Heart left ventricle (tissue), 16 donors: ENCODE results near the gene GPX4. TPM values are rescaled to one million over a fixed set of nuclear protein-coding genes. Genes with fewer than 3 reads are reported as not detected.

ENCODE experiments used
- ATAC-seq, 4 donors: fragments of 200-7000 bp; cut with Tn5 transposase; one replicate each; pipeline ENCODE4 v1.9.1; 2020 to 2022; ENCODE audit warnings: moderate library complexity in 4 of 4, mild to moderate bottlenecking in 3 of 4, moderate number of reproducible peaks in 1 of 4
- DNase-seq, 5 donors: peaks; one replicate each; pipeline ENCODE4 v3.0.0-alpha.2; 2020
- H3K27ac ChIP-seq, 12 donors: fragments of 200-600 bp; sonication (generic) in 4 of 12; one replicate each; pipeline versions ENCODE4 v1.5.0 to v1.8.0; 2016 to 2022; ENCODE audit warnings: mild to moderate bottlenecking in 2 of 12
- H3K27me3 ChIP-seq, 9 donors: fragments of 200-600 bp; sonication (generic) in 2 of 9; one replicate each; pipeline versions ENCODE4 v1.5.1 to v1.8.0; 2016 to 2022; ENCODE audit warnings: mild to moderate bottlenecking in 3 of 9
- H3K36me3 ChIP-seq, 9 donors: fragments of 200-600 bp; sonication (generic) in 2 of 9; one replicate each; pipeline versions ENCODE4 v1.5.0 to v1.8.0; 2018 to 2022; ENCODE audit warnings: mild to moderate bottlenecking in 2 of 9
- H3K4me1 ChIP-seq, 12 donors: fragments of 200-600 bp; sonication (generic) in 4 of 12; one replicate each; pipeline versions ENCODE4 v1.5.0 to v1.8.0; 2016 to 2022; ENCODE audit warnings: mild to moderate bottlenecking in 3 of 12
- H3K4me3 ChIP-seq, 12 donors: fragments of 200-600 bp; sonication (generic) in 4 of 12; one replicate each; pipeline versions ENCODE4 v1.5.0 to v1.8.0; 2017 to 2022; ENCODE audit warnings: mild to moderate bottlenecking in 9 of 12, moderate library complexity in 4 of 12
- H3K9me3 ChIP-seq, 12 donors: fragments of 200-600 bp; sonication (generic) in 4 of 12; one replicate each; pipeline versions ENCODE4 v1.5.0 to v1.8.0; 2016 to 2022; ENCODE audit warnings: mild to moderate bottlenecking in 1 of 12
- POLR2A ChIP-seq, 2 donors: fragments of 450-650 bp; IDR thresholded peaks; one replicate each; pipeline ENCODE4 v1.6.1; 2017; ENCODE audit warnings: antibody characterized with exemption in 2 of 2, mild to moderate bottlenecking in 2 of 2, moderate library complexity in 2 of 2
- WGBS, 4 donors: extraction: QIAGEN DNeasy Blood & Tissue Kit in 2 of 4; methylation state at CpG; one replicate each; pipeline versions ENCODE4 v1.1.5 to v1.1.7; 2013 to 2018; 5-methylcytosine and 5-hydroxymethylcytosine counted together
- intact Hi-C, 10 donors: fragments of 100-400 bp; cut with DNase I; formaldehyde crosslinking; loops; one replicate each; pipeline versions ENCODE4 v1.11.1 to v1.14.2; 2022
- polyA plus RNA-seq, 2 donors: library from polyadenylated mRNA; stranded (reverse); fragments of 200-250 nt; gene quantifications; one replicate each; pipeline ENCODE4 v1.2.3, GENCODE V29; 2013
- total RNA-seq, 9 donors: library from RNA; depleted of rRNA in 2 of 9; stranded (reverse); fragments of >200 nt in 2 of 9; fragmentation: NEBNext Ultra II Directional in 3 of 9; extraction: Animal tissue kit (Norgen Biotek cat#: 25700) in 3 of 9; gene quantifications; one replicate each; pipeline versions ENCODE4 v1.1.0 to v1.2.4, GENCODE V29; 2016 to 2023
- TF ChIP-seq, protein P1 (sequence below), 12 donors: fragments of 200-600 bp; sonication (generic) in 4 of 12; IDR thresholded peaks; one replicate each; pipeline versions ENCODE4 v1.5.0 to v1.8.0; 2018 to 2022; ENCODE audit warnings: antibody characterized with exemption in 12 of 12, mild to moderate bottlenecking in 5 of 12
- donor health status: ischemic (EF 13 %, LVEDD 7.1; RV severe dilation, severe dysfunction).
- donor health status: healthy with polysubstance abuse.
- donor health status: DM: no; HTN: yes; CAD: no.
- donor health status: DM: no; HTN: no; CAD: no.
- donor health status: ischemic (EF 25% LVEDD 6.9; RV normal size, moderate dysfunction).
- donor health status: ischemic (EF 25% LVEDD 5.7; RV mildly dilated, moderate dysfunction).
- donor health status: healthy.
- donor health status: DM: yes; HTN: yes; CAD: no.
- donor health status: ischemic (EF 35%, LVEDD 5.7; RV mildly dilated, moderate dysfunction).
- donor health status: nonischemic (EF 11% LVEDD 7.7; RV severe dilation, severe dysfunction).
- donor health status: DM: yes; HTN: yes; CAD: no.
- donor health status: PGD.
- donor health status: ischemic (EF 29% LVEDD 5.4; RV normal size, mild dysfunction).
- donor health status: nonischemic (EF 23%, LVEDD 6.1; RV moderate dilation, normal function).

Gene GPX4
- total and polyA plus RNA-seq, 11 donors: 251 to 590 (median 326) TPM

- H3K27me3 ChIP-seq: peaks cover 33 to 92% (median 51%) of the 10 kb centered on the region in 9 donors
- intact Hi-C loops: no loop called here
- peak; percentile 51 to 87 (median 66) for DNase-seq
- no peak for TF ChIP-seq POLR2A (IDR thresholded peaks at IDR 0.05)
- TF ChIP-seq, protein P1, sequence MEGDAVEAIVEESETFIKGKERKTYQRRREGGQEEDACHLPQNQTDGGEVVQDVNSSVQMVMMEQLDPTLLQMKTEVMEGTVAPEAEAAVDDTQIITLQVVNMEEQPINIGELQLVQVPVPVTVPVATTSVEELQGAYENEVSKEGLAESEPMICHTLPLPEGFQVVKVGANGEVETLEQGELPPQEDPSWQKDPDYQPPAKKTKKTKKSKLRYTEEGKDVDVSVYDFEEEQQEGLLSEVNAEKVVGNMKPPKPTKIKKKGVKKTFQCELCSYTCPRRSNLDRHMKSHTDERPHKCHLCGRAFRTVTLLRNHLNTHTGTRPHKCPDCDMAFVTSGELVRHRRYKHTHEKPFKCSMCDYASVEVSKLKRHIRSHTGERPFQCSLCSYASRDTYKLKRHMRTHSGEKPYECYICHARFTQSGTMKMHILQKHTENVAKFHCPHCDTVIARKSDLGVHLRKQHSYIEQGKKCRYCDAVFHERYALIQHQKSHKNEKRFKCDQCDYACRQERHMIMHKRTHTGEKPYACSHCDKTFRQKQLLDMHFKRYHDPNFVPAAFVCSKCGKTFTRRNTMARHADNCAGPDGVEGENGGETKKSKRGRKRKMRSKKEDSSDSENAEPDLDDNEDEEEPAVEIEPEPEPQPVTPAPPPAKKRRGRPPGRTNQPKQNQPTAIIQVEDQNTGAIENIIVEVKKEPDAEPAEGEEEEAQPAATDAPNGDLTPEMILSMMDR (IDR thresholded peaks at IDR 0.05): no peak
- H3K4me1 ChIP-seq: peaks cover 5 to 61% (median 26%) of the 10 kb centered on the region in 12 donors
- ATAC-seq: peak in 2 of 4 donors; percentile 30 to 38
- H3K36me3 ChIP-seq: peaks cover 0 to 25% (median 0%) of the 10 kb centered on the region in 9 donors
- H3K4me3 ChIP-seq: peak overlapping the region in 10 of 12 donors; percentile 30 to 80 (median 46)
- no peaks in the 10 kb centered on the region for H3K9me3 ChIP-seq
- peak overlapping the region in 7 of 12 donors; percentile 42 to 97 (median 54) for H3K27ac ChIP-seq
- WGBS, 4 donors: 62 to 84% (median 72%) methylated on average over 26 to 45 of the region's 45 CpGs
Observed at GRCh38 chr19:1068009-1069001, 35.5 kb upstream of the GPX4 start.

DNA sequence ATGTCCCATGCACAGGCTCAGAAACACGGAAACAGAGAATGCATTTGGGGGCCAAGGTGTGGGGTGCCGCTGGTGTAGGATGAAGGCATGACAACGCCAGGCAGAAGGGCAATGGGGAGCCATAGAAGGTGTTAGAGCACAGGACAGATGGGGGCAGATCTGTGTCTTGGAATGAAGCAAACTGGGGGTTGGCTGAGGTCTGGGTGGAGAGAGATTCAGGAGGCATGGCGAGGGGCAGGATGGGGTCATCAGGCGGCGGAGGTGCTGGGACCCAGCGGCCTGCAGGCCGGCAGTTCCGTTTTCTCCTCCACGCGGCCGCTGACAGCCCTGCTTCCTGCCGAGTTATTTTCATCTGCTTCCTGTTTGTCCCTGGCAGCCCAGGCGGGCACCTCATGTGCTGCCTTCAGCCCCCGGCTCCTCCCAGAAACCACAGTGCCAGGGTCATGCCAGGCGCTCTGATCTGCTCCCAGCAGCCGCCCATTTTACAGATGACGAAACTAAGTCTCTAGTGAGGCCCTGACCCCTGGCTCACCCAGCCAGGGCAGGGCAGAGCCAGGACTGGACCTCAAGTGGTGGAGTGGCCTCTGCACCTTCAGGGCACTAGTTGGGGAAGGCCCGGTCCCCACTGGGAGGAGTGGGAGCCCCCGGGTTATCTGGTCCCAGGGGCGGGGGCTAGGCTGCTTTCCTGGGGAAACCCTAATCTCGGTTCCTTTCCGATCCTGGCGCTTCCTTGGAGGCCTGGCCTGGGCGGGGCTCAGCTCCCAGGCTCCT lies 34.6 kb upstream of the GPX4 start:
- no peaks in the 10 kb centered on the region for H3K9me3 ChIP-seq
- H3K4me1 ChIP-seq: peaks cover 5 to 70% (median 26%) of the 10 kb centered on the region in 12 donors
- peak overlapping the region in 6 of 12 donors; percentile 42 to 80 (median 51) for H3K4me3 ChIP-seq
- H3K36me3 ChIP-seq: peaks cover 0 to 34% (median 0%) of the 10 kb centered on the region in 9 donors
- intact Hi-C loops: no loop called here
- TF ChIP-seq POLR2A (IDR thresholded peaks at IDR 0.05): no peak
- TF ChIP-seq, protein P1 (IDR thresholded peaks at IDR 0.05): no peak
- WGBS, 4 donors: 47 to 54% (median 50%) methylated on average over 22 to 25 of the region's 25 CpGs
- ATAC-seq (peak; percentile 32 to 71 (median 56)), DNase-seq (peak; percentile 61 to 88 (median 81))
- peaks cover 33 to 86% (median 51%) of the 10 kb centered on the region in 9 donors for H3K27me3 ChIP-seq
- H3K27ac ChIP-seq: peak overlapping the region in 2 of 12 donors; percentile 82 to 97

DNA sequence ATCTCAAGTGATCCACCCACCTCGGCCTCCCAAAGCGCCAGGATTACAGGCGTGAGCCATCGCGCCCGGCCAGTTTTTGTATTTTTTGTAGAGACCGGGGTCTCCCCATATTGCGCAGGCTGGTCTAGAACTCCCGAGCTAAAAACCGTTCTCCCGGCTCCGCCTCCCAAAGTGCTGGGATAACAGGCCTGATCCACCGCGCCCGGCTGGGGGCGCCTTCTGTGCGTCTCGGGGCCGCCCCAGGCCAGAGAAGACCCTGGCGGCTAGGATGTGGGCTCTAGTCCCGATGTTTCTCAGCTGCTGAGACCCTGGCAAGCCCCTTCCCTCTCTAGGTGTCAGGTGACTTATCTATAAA lies 33.2 kb upstream of the GPX4 start:
- 13 to 24% (median 17%) methylated on average over 19 to 21 of the region's 21 CpGs for WGBS, 4 donors
- intact Hi-C loops: no loop called here
- ATAC-seq (no peak), DNase-seq (no peak)
- Histone ChIP-seq H3K27ac (no peak overlapping the region), H3K9me3 (no peaks in the 10 kb centered on the region), H3K4me3 (no peak overlapping the region), H3K36me3 (peaks cover 0 to 36% (median 0%) of the 10 kb centered on the region in 9 donors), H3K27me3 (peaks cover 33 to 74% (median 51%) of the 10 kb centered on the region in 9 donors), H3K4me1 (peaks cover 5 to 70% (median 17%) of the 10 kb centered on the region in 12 donors)
- TF ChIP-seq POLR2A (IDR thresholded peaks at IDR 0.05): no peak
- TF ChIP-seq, protein P1 (IDR thresholded peaks at IDR 0.05): no peak
